K562 (cell line): ENCODE data around the gene RSPH9. TPM values are rescaled to one million over a fixed set of nuclear protein-coding genes. Genes with fewer than 3 reads are reported as not detected.

Experiments used
- ATF7 ChIP-seq: fragments of 450-650 bp; IDR thresholded peaks from 2 replicates; pipeline ENCODE4 v1.7.1; 2014; ENCODE audit warnings: mild to moderate bottlenecking, moderate library complexity
- HEY1 ChIP-seq: fragments of 250-450 bp; sonication (Bioruptor Pico); IDR thresholded peaks from 2 replicates; pipeline ENCODE4 v1.5.0; 2020; ENCODE audit warnings: mild to moderate bottlenecking, moderate library complexity, borderline replicate concordance
- NFRKB ChIP-seq: fragments of 450-650 bp; IDR thresholded peaks from 2 replicates; pipeline ENCODE4 v1.6.1; 2016; ENCODE audit warnings: low read depth
- TFAM ChIP-seq: fragments of 250-450 bp; sonication (Bioruptor Pico); conservative IDR thresholded peaks from 2 replicates; pipeline ENCODE4 v1.5.0; 2021; ENCODE audit warnings: mild to moderate bottlenecking, moderate library complexity
- ZNF224 ChIP-seq: sonication (generic); formaldehyde crosslinking; IDR thresholded peaks from 2 replicates; pipeline ENCODE4 v1.8.0; 2022; ENCODE audit warnings: mild to moderate bottlenecking, missing genetic modification reagents
- ZNF311 ChIP-seq: fragments of 250-450 bp; sonication (Bioruptor Pico); IDR thresholded peaks from 2 replicates; pipeline ENCODE4 v1.4.0; 2020; ENCODE audit warnings: mild to moderate bottlenecking, moderate library complexity
- polyA plus RNA-seq, 8 experiments: library from polyadenylated mRNA; depleted of rRNA in 4 of 8; stranded (reverse) in 5 of 8; unstranded in 3 of 8; fragments of >200 nt; fragmentation: Nextera tagmentation in 2 of 8; fragmentation: Illumina TruSeq in 1 of 8; extraction: Ambion mirVana in 2 of 8; extraction: Trizol in 1 of 8; gene quantifications; 2 replicates each; pipeline versions ENCODE4 v1.2.1 to v1.2.3, GENCODE V29; 2011 to 2014; ENCODE audit warnings: inconsistent platforms in 1 of 8, missing spikeins in 1 of 8
- total RNA-seq, 7 experiments: library from RNA; depleted of rRNA in 6 of 7; stranded (reverse); fragments of >200 nt in 6 of 7; fragmentation: Illumina TruSeq in 2 of 7; extraction: Trizol in 2 of 7; gene quantifications; 2 replicates each; pipeline versions ENCODE4 v1.2.1 to v1.2.3, GENCODE V29; 2011 to 2021; ENCODE audit warnings: low replicate concordance in 1 of 7
- TF ChIP-seq, protein P1 (sequence below): fragments of 250-450 bp; sonication (Bioruptor Pico); IDR thresholded peaks from 2 replicates; pipeline ENCODE4 v1.4.0; 2020
- TF ChIP-seq, protein P2 (sequence below): fragments of 450-650 bp; formaldehyde crosslinking; IDR thresholded peaks from 2 replicates; pipeline ENCODE4 v1.4.0; 2020; ENCODE audit warnings: mild to moderate bottlenecking, moderate library complexity
- TF ChIP-seq, protein P3 (sequence below), 2 experiments: fragments of 250-450 bp in 1 of 2; fragments of 450-650 bp in 1 of 2; sonication (Bioruptor Pico) in 1 of 2; IDR thresholded peaks; 2 replicates each; pipeline versions ENCODE4 v1.6.1 to v1.8.0; 2016 to 2021; ENCODE audit warnings: mild to moderate bottlenecking in 2 of 2, moderate library complexity in 2 of 2, missing compliant biosample characterization in 1 of 2, missing genetic modification characterization in 1 of 2
- TF ChIP-seq, protein P4 (sequence below): sonication (generic); IDR thresholded peaks from 2 replicates; pipeline ENCODE4 v1.6.1; 2016
- TF ChIP-seq, protein P5 (sequence below): fragments of 450-650 bp; formaldehyde crosslinking; IDR thresholded peaks from 2 replicates; pipeline ENCODE4 v1.4.0; 2022; ENCODE audit warnings: missing genetic modification characterization

The RSPH9 gene
- total and polyA plus RNA-seq, 9 of the 15 experiments (the other 6 are each of a cell fraction or from before 2014, with no cell fraction given) = 0.05 to 0.60 (median 0.39) TPM; not detected in 6

DNA sequence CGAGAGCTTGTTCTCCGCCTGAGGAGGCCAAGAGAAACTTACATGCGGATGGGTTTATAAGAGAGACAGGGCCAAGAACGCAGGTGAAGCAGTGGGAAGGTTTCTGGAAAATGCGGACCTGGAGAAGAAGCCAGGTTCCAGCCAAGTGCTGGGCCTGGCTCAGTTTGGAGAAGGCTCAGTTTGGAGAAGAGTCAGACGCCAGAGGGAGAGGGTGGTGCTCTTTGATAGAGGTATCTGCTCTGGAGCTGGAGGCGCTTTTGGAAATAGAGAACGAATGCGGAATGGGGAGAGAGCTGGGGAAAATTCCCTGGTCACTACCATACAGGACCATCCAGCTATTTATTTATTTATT is 753 bp downstream of the RSPH9 start (continued):
- TF ChIP-seq, protein P1, sequence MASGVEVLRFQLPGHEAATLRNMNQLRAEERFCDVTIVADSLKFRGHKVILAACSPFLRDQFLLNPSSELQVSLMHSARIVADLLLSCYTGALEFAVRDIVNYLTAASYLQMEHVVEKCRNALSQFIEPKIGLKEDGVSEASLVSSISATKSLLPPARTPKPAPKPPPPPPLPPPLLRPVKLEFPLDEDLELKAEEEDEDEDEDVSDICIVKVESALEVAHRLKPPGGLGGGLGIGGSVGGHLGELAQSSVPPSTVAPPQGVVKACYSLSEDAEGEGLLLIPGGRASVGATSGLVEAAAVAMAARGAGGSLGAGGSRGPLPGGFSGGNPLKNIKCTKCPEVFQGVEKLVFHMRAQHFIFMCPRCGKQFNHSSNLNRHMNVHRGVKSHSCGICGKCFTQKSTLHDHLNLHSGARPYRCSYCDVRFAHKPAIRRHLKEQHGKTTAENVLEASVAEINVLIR (CRISPR knock-in tag) = no peak
- TF ChIP-seq, protein P2, sequence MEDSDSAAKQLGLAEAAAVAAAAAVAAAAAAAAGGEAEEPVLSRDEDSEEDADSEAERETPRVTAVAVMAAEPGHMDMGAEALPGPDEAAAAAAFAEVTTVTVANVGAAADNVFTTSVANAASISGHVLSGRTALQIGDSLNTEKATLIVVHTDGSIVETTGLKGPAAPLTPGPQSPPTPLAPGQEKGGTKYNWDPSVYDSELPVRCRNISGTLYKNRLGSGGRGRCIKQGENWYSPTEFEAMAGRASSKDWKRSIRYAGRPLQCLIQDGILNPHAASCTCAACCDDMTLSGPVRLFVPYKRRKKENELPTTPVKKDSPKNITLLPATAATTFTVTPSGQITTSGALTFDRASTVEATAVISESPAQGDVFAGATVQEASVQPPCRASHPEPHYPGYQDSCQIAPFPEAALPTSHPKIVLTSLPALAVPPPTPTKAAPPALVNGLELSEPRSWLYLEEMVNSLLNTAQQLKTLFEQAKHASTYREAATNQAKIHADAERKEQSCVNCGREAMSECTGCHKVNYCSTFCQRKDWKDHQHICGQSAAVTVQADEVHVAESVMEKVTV (CRISPR knock-in tag) = no peak
- TF ChIP-seq ZNF311 = no peak
- TF ChIP-seq, protein P3, sequence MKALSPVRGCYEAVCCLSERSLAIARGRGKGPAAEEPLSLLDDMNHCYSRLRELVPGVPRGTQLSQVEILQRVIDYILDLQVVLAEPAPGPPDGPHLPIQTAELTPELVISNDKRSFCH (CRISPR knock-in tag; IDR thresholded peaks at IDR 0.05) = no peak
- TF ChIP-seq, protein P3 (tag; IDR thresholded peaks at IDR 0.05) = no peak
- TF ChIP-seq ZNF224 = no peak
- TF ChIP-seq ATF7 = no peak
- TF ChIP-seq, protein P4, sequence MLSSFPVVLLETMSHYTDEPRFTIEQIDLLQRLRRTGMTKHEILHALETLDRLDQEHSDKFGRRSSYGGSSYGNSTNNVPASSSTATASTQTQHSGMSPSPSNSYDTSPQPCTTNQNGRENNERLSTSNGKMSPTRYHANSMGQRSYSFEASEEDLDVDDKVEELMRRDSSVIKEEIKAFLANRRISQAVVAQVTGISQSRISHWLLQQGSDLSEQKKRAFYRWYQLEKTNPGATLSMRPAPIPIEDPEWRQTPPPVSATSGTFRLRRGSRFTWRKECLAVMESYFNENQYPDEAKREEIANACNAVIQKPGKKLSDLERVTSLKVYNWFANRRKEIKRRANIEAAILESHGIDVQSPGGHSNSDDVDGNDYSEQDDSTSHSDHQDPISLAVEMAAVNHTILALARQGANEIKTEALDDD = no peak
- TF ChIP-seq HEY1 (CRISPR knock-in tag) = no peak
- TF ChIP-seq NFRKB = no peak
- TF ChIP-seq TFAM = no peak
- TF ChIP-seq, protein P5, sequence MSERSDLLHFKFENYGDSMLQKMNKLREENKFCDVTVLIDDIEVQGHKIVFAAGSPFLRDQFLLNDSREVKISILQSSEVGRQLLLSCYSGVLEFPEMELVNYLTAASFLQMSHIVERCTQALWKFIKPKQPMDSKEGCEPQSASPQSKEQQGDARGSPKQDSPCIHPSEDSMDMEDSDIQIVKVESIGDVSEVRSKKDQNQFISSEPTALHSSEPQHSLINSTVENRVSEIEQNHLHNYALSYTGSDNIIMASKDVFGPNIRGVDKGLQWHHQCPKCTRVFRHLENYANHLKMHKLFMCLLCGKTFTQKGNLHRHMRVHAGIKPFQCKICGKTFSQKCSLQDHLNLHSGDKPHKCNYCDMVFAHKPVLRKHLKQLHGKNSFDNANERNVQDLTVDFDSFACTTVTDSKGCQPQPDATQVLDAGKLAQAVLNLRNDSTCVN (CRISPR knock-in tag) = no peak
